ENCODE data around the gene ATP11B.
"Not testable (repeated sequence)": the region's sequence is repeated elsewhere in the genome, so short reads cannot be mapped to it uniquely, and the experiment has no call there.

Gene ATP11B

DNA sequence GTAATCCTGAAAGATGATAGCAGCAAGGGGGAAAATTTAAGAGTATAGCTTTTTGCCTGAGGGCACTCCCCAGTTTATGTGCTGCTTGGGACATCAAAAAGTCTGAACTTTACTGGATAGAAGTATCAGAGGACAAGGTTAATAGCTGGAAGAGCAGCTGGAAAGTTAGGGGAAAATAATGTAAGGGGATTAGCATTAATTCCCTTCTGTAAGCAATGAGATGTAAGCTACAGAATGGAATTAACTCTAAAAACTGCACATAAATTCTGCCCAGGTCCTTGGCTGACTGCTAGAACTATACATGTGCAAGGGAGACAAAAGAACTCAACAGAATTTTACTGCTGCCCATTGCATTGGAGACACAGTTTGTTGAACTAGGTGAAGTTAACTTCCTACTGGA lies 55.6 kb downstream of the ATP11B start:
- no peak for DNase-seq

GRCh38 chr3:182855076-182855475 lies 61.8 kb downstream of the ATP11B start:
- no peak for DNase-seq

DNA sequence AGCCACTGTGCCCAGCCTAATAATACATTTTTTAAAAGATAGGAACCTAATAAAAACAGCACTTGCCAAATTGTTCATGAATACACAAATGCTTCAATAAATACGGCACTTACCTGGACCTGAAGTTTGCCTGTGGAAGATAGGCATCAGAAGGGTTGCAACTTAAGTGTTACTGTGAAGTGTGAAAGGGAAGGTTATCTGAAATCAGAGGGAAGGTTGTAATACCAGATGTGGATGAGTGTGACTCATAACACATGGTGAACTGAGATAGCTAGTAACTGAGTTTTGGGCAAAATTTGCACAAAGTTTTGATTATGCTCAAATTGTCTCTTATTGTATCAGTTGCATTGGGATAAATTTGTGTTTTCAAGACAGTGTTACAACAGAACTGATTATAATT lies 68.0 kb downstream of the ATP11B start:
- no peak for DNase-seq

DNA sequence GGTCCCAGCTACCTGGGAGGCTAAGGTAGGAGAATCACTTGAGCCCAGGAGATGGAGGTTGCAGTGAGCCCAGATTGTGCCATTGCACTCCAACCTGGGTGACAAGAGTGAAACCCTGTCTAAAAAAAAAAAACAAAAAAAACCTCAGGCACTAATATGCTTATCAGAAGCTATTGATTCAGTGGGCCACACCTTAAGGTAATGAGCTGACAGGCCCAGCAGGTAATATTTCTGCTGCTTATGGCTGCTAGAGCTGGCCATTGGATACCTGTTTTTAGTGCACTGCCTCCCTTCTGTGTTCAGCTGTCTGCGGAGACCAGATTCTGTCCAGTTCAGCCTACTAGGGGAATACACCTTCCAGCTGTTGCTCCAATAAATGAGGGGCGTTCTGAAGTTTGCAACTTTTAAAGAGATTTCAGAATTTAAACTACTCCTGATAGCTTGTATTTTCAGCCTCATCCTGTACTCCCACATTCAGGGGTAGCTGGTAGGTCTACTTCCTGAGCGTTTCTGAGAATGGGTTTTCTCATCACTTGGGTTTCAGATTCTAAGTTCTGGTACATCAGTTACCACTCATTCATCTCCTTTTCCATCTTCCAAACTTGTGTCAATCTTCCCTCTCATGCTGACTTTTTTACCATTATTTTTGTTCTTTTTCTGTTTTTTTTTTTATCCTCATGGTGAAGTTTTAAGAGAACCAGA lies 69.0 kb downstream of the ATP11B start:
- no peak for DNase-seq

- no peak for DNase-seq
Observed at GRCh38 chr3:182869059-182869458, 75.8 kb downstream of the ATP11B start.

- DNase-seq, result not testable (repeated sequence)
Observed at GRCh38 chr3:182870917-182871316, 77.6 kb downstream of the ATP11B start.

DNA sequence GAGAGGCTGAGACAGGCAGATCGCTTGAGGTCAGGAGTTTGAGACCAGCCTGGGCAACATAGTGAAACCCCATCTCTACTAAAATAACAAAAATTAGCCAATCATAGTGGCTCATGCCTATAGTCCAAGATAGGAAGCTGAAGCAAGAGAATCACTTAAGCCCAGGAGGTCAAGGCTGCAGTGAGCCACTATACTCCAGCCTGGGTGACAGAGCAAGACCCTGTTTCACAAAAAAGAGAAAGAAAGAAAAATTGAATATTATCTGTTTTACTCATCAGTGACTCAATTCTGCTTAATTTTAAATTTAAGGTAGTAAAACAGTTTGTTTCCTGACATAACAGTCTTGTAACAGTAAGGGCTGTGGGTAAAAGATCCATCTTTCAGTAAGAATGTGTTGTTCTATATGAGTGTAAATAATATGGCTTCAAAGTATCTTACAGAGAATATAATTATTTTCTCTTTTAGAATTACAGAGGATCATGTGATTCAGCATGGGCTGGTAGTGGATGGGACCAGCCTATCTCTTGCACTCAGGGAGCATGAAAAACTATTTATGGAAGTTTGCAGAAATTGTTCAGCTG lies 85.8 kb downstream of the ATP11B start:
- DNase-seq, result no peak

DNA sequence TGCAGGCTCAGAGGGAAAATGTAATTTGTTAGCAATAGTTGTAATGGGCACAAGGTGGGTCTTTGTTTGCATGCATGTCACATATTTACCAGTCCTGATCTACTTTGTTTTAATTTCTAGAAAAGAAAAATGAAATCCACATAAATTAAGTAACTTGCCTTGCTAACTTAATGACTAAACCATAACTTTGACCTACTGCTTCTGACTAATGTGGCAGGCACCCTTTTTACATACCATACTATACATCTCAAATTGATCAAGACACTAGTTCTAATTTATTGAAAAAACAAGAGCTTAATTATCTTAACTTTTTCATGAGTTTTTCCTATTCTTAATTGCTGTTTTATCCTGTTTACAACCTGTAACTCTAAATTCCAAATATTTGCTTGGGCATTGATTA lies 93.2 kb downstream of the ATP11B start:
- DNase-seq, result no peak

DNA sequence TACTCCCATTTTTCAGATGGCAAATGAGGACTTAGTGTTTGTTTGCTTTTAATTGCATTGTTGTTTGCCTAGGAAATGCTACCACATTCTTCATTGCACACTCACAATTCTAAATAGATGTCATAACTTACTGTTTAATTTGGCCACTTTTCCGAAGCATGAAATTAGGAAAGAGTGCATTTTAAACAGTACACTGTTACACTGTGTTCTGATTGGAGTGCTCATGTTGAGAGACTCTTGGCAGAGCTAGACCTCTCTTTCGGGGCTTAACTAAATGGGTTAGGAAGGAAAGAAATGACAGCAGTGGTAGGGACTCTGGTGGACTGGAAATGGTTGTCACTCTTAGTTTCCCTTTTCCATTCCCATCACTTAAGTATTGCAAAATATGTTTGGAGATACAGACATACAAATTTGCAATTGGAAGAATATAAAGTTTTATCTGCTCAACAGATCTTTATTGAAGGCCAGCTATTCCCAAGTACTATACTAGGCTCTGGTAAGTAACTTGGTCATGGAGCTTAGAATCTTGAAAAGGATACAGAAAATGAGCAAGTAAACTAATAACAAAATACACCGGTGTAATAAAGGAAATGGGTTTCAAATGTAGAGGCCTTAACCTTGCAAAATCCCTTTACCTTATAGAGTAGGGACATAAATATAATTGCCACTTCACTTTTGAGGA lies 96.8 kb downstream of the ATP11B start:
- peak; percentile 92 for DNase-seq

DNA sequence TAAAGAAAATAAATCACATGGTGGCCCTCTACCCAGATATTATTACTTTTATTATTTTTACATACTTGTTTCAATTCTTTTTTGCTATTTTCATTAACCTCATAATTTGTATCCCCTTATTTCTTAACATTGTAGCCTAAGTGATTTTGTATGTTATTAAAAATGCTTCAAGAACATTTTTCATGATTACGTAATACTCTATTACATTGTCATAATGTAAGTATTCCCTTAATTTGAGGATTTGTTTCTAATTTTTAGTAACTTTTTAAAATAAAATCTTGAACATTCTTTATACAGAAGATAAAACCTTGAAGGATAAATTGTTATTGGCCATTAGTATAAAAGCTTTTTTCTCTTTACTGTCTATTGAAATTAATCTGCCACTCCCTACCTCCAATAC lies 98.1 kb downstream of the ATP11B start:
- DNase-seq, result no peak

DNA sequence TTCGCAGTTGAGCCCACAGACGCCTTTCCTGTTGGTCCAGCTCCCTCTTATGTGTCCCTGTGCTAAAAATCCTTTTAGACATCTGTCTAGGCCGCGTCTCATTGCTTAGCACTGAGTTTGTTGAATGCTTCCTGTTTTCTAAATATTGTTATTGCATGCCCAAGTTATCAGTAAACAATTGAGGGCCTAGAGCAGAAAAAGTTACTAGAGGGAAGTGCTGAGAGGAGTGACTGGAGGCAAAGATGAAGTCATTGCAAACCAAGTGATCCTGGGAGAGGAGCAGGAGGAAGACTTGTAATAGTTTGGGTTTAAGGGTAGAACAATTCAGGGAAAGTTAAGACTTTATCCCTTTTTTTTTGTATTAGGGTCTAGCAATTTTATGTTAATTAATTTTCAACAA lies 98.9 kb downstream of the ATP11B start:
- no peak for DNase-seq

- no peak for DNase-seq
Observed at GRCh38 chr3:182895513-182896112, 102.3 kb downstream of the ATP11B start.

DNA sequence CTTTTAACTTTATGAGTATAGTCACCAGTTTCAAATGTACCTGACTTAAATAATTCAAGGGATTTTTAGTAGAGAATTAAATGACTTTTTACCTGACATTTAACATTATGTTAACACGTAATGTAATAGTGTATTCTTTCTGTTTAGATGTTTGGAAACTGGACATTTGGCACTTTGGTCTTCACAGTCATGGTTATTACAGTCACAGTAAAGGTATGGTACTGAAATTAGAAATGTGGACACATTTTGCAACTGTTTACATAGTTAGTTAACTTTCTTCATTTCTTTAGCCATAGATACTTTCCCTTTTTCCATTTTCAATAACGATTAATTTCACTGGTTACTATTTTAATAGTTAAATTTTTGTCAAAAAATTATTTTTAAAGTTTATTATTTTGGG lies 103.2 kb downstream of the ATP11B start:
- no peak for DNase-seq

GRCh38 chr3:182902236-182902635 lies 108.9 kb downstream of the ATP11B start:
- DNase-seq, result no peak

DNA sequence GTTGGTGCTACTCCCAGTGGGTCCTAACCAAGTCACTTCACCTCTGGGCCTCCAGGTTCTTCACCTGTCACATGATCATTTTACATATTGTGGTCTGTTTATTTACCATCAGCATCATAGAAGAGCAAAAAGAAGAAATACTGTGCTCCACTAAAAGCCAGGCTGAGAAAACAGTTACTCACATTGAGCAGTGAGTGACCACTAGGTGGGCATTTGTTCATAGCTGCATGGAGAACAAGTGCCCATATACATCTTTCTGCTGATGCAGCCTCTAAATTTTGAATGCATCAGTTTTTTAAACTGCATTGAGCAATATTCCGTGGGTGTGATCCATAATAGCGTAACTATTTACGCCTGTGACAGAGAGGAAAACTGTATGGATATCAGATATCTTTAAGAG lies 110.9 kb downstream of the ATP11B start:
- DNase-seq, result no peak

GRCh38 chr3:182905623-182906022 lies 112.3 kb downstream of the ATP11B start:
- no peak for DNase-seq

GRCh38 chr3:182906036-182906435 lies 112.7 kb downstream of the ATP11B start:
- no peak for DNase-seq

DNA sequence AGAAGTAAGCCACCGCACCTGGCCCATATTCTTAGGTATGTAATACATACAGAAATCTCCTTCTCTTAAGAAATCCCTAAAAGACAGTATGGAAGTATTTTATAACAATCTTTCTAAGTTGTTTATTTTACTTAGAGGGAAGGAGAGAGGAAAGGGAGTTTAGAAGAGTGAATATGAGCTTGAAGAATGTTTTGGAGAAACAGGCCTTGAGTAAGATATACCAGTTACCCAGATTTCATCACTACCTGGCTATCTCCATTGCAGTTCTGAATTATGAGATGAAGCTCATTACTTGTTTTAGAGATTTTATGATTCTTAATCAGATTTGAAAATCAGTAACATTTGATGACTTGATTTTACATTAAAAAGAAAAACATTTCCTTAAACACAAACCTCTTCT lies 115.2 kb downstream of the ATP11B start:
- DNase-seq, result no peak

GRCh38 chr3:182909318-182910040 lies 116.2 kb downstream of the ATP11B start:
- peak; percentile 47 for DNase-seq

DNA sequence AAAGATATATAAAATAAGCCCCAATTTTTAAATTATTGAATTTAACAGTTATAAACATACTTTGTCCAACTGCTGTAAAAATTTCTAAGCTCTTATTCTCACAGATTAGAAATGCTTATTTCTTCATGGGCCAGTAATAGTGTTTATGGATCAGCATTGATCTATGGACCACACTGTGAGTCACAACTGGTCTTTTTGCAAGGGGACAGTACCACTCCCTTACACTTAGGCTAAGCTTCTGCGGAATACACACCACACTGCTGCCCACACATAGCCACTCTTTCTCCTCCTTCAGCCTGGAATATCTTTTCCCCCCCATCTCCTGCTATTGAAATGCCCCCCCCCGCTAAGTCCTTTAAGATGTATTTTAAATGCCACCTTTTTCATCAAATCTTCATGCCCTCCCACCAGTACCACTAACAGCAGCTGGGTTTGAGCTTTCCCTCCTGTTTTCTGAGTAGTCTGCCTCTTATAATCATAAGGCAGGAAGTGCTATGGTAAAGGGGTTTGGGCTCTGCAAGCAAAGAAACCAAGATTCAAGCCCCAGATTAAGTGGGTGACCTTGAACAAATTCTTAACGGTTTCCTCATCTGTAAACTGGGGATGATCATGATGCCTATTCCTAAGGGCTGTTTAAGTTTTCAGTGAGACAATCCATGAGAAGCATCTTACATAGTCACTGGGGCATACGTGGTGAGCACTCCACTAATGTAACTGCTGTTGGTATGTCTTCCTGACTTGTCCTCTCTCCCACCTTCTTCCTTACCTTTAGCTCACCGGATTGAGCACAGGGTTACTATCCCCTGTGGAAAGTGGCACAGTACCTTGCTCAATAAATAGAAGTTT lies 117.9 kb downstream of the ATP11B start:
- DNase-seq, result no peak

DNA sequence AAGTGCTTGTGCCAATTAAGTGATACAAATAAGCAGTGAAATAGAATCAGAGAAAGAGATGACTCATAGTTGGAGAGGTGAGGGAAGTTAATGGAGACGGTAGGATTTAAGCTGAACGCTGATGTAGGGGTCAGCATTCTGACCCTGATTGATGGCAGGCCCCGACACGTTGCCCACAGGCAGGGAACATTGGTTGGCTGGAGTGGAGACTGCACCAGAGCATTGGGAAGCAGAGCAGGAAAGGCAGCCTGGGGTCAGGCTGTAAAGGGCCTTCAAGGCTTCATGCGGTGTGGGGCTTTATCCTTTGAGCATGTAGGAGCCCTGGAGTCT lies 118.4 kb downstream of the ATP11B start:
- no peak for DNase-seq

- DNase-seq, result no peak
Observed at GRCh38 chr3:182912474-182912873, 119.2 kb downstream of the ATP11B start.

DNA sequence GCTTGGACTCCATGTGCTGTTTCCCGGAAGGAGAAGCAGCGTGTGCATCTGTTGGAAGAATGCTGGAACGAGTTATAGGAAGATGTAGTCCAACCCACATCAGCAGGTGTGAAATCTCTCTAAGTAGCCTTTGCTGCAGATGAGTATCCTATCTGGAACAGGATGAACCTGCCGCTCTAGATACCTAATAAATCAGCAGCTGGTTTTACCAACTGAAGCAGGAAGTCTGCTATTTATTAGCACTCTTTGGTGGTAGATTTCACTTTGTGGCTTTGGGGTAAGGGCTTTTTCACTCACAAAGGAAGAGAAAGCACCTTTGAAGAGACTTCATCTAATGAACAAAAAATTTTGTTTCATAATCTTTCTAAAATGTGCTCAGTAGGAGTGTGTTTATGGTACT lies 120.6 kb downstream of the ATP11B start:
- DNase-seq, result peak; percentile 65

Measured in NCI-H1105 treated with DMSO at 0.1 percent for 48 hours (cell line).